UCSD-AML1 (cell line): Measurements from ENCODE around the gene BCAP31.
"Not testable (repeated sequence)": the region's sequence is repeated elsewhere in the genome, so short reads cannot be mapped to it uniquely, and the experiment has no call there.

Experiments
- DNase-seq: peaks from one replicate; lab custom pipeline; 2025; ENCODE audit not compliant: unreplicated experiment; lab: John Stamatoyannopoulos, UW

BCAP31 gene

DNA sequence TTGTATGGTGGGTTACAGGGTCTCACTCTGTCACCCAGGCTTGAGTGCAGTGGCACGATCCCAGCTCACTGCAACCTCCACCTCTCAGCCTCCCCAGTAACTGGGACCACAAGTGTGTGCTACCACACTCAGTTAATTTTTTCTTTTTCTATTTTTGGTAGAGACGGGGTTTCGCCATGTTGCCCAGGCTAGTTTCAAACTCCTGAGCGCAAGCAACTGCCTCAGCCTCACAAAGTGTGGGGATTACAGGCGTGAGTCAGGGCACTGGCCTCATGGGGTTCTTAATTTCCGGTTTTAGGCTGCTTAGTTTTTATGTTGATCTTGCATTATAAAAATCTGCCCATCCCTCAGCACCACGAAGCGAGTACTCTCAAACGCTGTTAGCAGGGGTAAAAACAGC is 6.7 kb downstream of the BCAP31 start:
- no peak for DNase-seq

DNA sequence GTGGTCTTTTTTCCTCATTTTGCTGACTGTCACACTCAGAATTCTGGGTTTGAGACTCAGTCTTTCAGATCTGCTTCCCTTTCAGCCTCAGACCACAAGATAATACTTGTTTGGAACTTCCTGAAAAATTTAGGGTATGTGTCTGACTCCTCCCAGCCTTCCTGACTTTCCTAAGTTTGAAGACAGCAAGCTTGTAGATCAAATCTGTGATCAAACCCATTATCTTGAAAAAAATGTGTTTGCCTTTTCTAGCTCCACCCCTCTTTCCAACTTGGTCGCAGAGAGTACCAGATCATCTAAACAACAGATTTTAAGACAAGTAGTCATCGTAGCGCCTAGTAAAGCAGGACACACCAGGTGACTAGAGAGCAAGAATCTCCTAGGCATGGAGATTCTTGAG is 9.9 kb downstream of the BCAP31 start:
- no peak for DNase-seq

DNA sequence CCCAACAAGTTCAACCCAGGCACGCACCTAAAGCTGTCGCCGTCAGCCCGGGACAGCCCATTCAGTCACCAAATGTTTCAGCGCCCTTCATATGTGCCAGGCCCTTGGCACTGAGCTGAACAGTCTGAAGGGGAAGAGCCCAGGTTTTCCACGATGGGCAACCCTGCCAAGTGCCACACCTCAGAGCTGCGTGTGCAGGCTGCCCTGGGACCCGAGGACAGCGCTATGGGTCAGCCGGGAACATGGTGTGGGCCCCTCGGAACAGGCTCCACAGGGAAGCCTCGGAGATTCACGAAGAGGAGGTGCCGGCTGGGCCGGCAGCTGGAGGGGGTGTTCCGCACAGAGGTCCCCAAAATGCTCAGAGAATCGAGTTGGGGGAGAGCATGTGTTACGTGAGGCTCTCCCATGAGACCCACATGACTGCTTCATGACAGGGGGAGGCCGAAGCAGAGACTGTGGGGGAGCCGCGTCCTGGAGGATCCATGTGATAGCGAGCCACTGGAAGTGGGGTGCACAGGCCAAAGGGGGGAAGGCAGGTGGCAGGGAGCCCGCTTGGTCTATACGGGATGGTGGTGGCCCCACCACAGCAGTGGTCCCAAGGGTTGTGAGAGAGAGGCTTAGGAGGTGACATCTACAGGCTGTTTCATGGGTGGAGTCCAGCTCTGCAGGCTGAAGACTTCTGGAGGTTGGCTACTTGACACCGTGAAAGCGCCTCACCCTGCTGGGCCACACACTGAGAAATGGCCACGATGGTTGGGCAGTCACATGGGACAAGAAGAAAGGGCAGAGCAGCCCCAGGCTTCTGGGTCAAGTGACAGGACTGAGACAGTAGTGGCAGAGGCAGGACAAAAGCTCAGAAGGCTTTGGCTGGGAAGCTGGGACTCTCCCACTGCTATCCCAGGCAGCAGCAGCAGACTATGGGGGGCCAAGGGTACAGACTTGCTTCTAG is 14.2 kb downstream of the BCAP31 start:
- DNase-seq = no peak

DNA sequence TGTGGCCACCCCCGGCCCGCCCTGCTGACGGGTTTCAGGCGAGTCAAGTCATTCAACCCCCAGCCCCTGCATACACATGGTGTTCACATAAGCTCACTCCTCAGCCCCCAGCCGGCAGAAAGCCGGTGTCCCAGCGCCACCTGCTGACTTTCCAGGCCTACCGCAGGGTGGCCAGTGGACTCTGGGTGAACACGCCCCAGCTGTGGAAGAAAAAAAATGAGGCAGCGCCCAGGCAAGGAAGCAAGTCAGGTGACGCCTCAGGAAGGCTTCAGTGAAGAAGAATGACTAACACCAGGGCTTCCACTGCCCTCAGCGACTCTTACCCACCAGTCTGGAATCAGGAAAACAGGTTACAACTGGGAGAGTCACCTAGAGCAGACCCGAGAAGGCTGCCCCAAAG is 15.8 kb downstream of the BCAP31 start:
- DNase-seq = peak; percentile 75

DNA sequence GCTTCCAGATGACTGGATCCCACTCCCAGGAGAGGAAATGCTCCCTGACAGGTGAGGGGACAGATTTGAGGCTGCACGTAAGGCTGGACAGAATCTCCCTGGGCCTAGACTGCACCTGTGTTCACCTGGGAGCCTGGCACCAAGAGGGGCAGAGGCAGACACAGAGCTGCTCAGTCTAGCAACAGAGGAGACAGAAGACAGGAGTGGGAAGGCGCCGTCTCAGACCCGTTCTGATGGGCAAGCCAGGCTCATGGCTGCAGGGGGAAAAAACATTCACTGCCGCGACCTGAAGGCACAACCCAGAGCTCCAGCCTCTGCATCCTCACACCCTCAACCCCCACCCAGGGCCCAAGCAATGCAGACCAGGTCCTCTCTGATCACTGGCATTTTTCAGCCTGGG is 16.8 kb downstream of the BCAP31 start:
- no peak for DNase-seq

DNA sequence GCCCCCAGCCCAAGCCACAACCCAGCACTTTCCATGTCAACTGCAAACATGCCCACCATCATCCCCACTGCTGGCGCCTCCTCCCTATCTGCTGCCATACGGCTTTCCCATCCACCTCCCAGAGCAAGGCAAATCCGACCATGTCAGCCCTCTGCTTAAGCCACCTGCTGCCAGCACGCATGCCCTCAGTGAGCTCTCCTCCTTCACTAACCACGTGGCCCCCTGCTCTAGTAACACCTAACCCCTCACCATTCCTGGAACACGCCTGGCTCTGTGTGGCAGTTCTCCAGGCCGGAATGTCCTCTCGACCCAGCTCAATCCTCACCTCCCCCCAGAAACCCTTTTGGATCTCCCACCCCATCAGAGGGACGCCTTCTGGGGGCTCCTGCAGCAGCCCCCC is 17.4 kb downstream of the BCAP31 start:
- DNase-seq = no peak

DNA sequence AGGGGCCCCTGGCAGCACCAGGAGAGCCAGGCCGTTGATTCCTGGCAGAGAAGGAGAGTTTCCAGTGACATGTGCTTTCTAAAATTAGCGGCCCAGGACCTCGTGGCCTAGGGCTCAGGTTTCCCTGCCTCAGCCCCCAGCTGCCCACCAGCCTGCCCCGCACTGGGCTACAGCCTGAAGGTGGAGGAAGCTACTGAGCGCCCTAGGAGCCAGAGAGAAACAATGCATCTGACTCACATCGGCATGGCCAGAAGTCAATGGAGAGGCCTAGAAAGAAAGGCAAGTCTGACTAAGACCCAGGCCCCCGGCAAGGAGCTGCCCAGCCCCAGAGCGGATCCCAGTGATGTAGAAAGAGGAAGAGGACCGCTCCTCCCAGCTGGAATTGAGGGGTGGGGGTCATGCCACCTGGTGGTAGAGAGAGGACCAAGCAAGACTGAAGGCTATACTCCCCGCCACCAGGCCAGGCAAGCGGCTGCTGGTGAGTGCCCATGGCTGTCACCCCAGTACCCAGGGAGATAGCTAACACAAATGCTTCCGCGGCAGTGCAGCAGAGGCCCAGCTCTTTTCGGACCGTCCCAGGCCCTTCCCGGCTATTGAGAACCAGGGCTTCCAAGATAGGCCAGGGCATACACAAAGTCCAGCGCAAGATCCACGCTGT is 18.7 kb downstream of the BCAP31 start:
- DNase-seq = not testable (repeated sequence)

DNA sequence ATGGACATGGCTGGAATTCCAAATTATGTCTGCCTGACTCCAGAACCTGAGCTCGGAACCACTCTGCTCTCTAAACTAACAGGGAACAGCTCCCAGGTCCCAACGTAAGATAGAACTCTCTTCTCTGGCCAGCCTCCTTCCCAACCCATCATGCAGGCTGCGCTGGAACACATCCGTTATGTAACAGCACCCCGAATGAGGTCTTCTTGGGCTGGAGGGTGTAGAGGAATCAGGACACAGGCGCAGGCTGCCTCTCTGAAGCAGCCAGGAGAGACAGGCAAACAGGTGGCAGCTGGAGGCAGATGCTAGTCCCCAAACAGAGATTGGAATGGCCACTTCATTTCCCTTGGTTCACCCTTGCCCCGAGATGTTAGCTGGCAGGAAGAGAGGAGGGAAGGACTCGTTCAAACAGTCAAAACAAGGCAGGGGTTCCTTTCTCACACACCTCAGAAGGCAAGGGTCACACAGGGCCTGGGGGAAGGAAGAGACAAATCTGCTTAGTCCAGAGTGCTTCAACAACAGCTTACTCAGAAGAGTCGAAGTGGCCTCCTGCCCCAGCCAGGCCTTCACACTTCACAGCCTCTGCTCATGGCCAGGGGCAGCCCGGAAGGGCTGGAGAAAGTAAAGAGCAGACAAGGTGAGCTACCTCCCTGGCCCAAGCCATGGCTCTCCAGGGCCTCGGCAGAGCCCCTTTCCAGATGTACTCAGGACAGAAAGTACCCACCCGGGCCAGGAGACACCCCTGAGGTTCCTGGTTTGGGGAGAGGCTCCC is 19.4 kb downstream of the BCAP31 start:
- not testable (repeated sequence) for DNase-seq

DNA sequence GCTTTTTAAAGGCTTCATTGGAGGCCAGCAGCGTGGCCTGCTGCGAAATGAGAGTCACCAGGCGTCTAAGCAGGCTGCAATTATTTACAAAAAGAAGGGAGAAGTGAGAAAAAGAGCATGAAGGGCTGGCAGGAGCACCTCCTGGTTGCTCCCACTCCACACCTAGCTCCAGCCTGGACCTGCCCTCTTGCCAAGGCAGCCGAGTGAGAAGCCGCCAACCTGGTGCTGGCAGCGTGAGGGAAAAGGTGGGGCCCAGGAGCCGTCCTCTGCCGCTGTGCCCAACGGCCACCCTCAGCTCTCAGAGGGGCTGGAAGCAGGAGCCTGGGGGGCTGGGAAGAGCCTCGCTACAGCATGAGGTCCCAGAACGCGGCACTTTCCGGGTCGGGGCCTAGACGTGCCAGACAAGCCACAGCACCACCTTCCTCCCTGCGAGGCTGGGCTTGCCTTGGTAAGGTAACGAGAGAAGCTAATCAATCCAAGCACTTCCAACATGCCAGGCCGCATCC is 20.1 kb downstream of the BCAP31 start:
- no peak for DNase-seq

DNA sequence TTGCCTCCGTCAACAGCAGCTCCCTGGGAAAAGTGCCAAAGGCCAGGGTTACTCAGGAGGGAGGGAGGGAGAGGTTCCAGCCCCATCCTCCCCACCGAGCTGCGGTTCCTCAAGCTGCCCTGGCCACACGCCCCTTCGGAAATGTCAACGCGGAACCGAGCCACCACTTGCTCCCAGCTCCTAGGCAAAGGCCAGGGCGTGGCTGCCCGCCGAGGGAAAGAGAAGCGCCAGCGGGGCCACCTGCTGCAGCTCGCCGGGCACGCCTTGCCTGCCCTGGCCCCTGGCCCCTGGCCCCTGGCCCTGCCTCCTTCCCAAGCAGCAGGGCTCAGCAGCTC is 21.2 kb downstream of the BCAP31 start:
- DNase-seq = no peak

DNA sequence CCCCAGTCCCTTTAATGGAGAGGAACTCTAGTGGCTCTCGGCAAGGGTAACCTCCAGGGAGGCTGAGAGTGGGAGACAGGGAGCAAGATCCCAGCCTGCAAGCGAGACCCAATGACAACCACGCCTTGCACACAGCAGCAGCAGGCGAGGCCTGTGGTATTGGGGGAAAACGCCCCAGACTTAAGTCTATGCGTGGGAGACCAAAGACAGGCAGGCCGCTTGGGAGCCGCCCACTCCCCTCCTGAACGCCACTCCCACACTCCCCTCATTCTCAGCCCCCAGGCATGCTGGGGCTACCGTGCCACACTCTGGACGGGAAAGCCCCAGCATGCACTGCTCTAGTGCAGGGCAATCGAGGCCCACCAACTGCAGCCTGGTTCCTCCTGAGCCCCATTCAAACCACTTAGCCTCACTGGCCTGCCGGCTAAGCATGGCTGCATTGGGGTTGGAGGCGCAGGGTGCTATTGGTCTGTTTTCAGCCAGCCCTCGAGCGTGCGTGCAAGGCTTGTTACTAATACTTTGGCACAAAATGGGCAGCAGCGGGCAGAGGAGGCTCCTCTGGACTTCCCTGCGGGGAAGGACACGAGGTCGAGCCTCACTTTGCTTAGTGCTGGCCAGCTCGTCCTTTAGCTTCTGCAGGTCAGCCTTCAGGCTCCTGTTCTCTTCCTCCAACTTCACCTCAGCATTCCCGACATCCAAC is 21.7 kb downstream of the BCAP31 start:
- DNase-seq = no peak

DNA sequence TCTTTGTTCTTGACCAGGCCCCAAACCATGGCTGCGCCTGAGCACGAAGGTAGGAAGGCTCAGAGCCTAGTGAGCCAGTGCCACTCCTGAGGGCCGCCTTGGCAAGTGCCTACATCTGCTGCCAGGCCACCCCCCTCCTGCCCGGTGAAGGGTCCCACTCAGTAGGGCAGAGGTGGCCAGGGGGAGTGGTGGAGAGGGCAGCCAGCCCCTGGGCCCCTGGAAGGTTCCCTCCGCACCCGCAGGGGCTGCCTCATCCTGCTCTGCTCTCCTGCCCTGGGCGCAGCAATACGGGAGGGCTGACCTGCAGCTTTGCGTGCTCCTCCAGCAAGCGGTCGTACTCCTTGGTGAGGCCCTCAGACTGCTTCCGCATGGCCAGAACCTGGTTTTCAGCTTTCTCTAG is 22.5 kb downstream of the BCAP31 start:
- no peak for DNase-seq

DNA sequence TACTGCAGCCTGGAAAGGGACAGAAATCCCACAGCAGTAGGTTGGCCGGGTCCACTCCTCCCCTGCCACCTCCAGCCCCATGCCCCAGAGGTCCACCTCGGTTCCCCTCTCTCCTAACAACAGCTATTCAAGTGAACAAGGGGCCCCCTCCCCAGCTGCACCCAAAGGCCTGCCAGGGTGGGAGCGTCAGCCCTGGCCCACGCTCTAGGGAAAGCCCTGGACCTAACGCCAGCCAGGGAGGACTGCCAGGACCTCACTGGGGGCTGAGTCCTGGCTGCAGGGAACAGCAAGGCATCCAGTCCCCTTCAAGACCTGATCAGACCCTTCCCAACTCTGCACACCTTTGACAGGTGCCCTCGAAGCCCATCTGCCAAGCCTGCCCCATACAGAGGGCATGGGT is 23.2 kb downstream of the BCAP31 start:
- DNase-seq = no peak

DNA sequence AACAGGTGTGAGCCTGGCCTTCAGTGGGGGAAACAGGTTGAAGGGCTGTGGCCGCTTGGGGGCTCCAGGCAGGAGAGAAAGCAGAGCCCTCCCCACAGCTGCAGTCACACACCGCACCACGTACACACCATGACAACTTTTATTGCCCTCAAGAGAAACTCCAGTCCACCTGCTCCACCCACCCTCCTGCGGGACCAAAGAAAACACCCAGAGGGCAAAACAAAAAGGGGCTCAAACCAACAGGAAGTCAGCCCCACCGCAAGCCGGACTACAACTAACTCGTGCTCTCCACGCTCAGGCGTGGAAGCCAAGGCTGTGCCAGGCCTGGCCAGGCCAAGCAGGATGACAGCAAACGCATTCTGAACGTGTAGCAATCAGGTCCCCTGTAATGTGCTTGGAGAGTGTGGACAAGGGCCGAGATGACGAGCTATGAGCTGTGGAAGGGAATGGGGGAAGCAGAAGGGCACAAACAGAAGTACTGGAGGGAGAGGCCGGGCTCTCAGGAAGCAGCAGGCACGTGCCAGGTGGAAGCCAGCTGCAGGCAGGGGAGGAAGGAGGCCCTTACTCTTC is 23.7 kb downstream of the BCAP31 start:
- no peak for DNase-seq

DNA sequence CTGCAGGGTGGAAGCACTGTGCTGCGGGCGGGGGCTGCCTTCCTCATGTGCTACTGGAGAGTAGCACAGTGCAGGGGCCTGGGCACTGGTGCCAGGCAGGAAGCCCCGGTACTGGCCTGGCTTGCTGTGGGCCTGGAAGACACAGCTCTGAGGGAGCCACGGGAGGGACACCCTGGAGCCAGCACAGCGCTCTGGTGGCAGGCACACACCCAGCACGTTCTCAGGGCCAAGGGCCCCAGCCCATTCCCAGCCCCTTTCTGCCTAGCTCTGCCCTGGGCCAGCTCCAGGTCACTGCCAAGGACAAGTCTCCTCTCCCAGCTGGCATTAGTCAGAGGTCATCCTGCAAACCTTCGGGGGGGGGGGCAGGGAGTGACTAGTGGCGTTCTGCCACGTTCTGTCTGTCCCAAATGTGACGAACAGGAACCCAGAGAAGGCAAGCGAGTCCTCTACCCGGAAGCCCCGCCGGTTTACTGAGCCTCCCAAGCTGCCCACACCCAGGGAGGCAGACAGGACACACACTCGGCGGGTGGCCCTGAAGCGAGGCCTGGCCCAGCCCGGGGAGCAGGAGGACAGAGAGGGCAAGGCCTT is 24.3 kb downstream of the BCAP31 start:
- DNase-seq = not testable (repeated sequence)

DNA sequence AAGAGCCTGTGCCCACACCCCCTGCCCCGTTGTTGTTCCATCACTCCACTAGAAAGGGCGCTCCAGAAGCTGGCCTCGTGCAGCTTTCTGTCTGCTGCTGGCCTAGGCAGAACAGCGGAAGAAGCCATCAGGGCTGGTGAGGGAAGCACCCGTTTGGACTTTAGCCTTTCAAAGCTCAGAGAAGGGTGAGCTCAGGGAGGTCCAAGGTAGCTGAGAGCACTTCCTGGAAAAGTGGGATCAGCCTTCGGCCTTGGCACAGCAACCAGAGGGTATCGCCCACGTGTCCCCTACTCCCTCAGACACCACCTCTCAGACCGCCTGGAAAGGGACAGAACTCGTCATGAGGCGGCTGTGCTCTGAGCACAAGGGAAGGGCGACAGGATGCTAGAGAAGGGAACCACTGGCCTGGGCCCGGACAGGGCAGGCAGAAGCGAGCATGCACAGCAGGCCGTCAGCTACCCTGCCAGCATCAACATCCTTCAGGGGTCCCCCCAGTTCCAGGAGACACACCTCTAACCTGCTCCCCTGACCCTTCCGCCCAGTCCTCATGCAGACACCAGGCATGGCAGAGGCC is 24.9 kb downstream of the BCAP31 start:
- not testable (repeated sequence) for DNase-seq

DNA sequence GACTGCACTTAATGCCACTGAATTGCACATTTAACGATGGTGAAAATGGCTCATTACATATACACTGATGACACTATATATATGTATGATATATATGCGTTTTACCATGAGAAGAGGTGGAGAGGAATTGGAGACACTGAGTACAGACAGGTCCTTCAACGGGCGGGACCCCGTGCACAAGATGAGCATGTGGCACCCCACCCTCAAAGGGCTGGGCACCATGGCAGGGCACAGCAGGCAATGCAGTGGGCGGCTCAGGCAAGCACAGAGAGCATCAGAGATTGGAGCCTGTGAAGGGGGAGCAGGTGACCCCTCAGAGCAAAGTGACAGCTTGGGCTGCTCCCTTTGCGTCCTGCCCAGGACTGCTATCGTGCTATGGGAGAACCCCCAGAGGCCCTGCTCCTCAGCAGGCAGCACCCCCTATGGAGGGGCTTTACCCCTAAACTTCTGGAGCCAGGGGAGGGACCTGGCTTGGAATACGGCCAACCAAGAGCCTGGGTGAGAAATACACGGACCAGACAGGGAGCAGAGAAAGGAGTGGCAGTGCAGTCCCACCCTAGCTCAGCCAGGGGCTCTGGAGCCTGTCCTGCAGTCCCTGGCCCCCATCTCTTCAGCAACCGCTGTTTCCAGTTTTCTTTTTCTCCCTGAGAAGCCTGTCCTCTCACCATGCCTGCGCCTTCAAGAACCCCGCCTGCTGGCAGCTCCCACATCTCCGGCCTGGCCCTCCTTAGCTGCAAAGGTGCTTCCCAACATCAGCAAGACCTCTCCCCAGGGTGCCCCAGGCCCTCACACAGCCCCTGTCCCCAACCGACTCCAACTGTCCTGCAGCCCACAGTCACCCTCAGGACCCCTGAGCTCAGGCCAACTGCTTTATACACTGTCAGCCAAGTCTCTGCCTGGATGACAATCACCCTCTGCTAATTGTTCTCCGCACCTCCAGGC is 26.0 kb downstream of the BCAP31 start:
- no peak for DNase-seq

DNA sequence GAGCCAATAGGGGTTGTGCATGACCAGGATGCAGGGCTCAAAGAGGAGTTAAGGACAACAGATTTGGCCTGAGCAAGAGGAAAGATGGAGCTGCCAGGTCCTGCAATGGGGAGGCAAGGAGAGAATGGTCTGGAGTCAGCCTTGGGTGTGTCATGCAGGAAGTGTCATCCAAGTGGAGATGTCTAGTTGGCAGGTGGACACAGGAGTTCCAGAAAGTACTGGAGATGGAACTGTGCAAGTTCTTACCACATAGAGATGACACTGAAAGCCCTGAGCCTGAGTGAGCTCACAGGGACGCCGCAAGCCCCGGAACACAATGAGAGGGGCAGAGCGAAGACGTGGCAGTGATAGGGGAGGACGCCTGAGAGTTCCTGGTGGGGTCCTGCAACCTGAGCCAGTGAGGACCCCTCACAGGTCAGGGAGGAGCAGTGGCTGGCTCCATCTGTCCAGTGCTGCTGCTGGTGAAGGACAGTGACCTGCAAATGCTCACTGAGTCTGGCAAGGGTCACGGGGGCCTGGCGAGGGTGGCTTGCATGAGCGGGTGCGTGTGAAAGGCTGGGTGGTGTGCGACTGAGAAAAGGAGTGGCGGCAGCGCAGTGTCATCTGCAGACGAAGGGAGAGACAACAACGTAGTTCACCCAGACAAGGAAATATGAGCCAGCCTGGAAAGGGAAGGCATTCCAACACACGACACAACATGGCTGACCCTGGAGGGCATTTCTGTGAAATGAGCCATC is 27.0 kb downstream of the BCAP31 start:
- DNase-seq = not testable (repeated sequence)
